CD4-positive, alpha-beta T cell treated with Interleukin-6 for 4 hours (primary cell): ENCODE measurements around the gene SLC17A7.

ENCODE experiments used
- DNase-seq: peaks from one replicate; pipeline ENCODE4 v3.0.0-alpha.2; 2020; ENCODE audit warnings: mixed read lengths

The SLC17A7 gene

GRCh38 chr19:49425922-49426592, 15.3 kb downstream of the SLC17A7 start:
- peak; percentile 24 for DNase-seq

GRCh38 chr19:49425178-49425577, 16.1 kb downstream of the SLC17A7 start, which contains the start of gene GFY:
Gene GFY (plus strand): TSS chr19:49425388. CDS start chr19:49426431, 1,043 bp downstream.
- no peak for DNase-seq

DNA sequence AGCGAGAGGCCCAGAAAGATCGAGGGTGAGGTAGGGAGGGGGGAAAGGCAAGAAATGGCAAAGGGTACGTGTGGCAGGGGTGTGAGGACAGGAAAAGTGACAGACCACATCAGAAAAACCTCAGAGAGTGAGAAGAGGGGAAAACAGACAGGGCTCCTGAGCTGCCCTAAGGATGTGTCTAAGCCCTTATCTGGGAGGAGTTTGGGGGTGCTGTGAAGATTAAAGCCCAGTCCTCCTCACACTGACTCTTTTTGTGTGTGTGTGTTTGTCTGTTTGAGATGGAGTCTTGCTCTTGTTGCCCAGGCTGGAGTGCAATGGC, 17.4 kb downstream of the SLC17A7 start:
- peak; percentile 18 for DNase-seq

DNA sequence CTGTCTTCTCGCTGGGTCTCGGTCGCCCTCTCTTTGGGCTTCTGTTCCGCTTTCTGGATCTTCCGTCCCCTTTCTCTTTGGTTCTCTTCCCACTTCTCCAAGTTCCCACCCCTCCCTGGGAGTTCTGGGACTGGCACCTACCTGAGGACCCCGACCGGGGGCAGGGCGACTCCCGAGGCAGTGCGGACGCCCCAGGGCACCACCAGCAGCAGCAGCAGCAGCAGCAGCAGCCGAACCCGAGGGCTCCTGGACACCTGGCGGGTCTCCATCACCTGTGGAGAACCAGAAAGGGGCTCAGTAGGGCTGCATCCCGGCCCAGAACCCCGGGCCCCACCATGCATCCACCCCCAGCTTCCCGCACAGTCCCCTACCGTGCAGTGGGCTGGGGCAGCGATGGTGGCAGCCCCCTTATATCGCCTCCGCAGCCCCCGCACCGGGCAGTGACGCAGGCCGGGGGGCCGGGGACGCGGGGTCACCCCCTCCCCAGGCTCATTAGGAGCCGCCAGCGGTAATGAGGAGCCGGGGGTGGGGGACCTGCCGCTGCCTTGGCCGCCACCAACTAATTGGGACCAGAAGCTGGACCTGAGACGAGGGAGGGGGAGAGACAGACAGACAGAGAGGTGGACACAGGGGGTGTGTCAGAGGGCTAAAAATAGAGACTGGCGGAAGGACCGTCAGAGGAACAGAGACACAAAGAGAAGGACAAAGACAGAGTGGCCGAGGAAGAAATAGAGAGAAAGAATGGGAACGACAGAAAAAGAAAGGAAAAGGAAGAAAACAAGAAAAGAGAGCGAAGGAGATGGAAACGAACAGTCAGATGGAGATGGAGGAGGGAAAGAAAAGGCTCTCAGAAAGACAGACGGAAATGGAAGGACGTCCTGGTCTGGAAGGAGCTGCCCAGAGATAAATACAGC, 18.0 kb downstream of the SLC17A7 start, which contains the start of gene PTH2:
Gene PTH2 (minus strand): TSS at position 371 of the 914 bp plus-strand sequence. CDS start 102 bp downstream, at position 269.
- DNase-seq, result no peak

DNA sequence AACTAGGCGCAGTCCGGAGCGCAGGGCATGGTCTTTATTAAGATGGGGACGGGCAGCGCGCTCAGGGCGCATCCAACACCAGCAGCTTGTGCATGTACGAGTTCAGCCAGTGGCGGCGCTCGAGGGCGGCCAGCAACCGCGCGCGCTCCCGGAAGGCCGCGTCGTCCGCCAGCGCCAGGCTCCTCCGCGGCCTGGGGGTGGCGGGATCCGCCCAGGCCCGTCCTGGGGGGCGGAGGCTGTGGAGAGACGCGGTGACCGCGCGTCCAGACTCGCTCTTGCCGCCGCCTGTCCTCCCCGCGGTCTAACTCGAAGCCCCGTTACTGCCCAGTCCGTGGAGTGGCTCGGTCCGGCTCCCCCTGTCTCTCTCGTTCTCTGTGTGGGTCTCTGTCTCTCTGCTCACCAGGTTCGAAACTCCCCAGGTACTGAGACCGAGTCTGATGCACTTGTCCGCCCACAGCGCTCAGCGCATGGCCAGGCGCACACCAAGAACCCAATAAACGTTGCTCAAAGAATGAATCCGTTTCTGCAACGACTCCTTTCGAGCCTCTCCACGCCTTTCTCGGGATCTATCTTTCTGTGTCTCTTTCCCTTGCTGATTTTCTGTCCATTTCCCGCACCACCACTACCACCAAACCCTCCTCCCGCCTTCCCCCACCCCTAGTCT, 18.8 kb downstream of the SLC17A7 start:
- DNase-seq, result peak; percentile 58

GRCh38 chr19:49421878-49422202, 19.5 kb downstream of the SLC17A7 start:
- DNase-seq, result no peak

- peak; percentile 55 for DNase-seq
Measured at GRCh38 chr19:49421039-49421877, 20.1 kb downstream of the SLC17A7 start.

DNA sequence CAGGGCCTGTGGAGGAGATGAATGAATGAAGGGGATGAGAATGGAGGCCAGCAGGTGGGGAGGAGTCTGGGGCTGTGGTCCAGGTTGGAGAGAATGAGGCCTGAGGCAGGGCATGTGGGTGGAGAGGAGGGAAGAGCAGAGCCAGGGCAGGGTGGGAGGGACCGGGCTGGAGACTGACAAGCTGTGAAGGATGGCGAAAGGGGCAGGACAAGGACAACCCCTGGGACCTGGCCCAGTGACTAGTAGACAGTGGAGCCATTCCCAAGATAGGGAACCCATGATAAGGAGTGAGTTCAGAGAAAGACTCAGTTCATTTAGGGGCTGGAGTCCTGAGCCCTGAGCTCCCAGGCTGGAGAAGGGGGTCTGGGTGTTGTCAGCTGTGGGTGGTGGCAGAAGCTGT, 21.1 kb downstream of the SLC17A7 start:
- no peak for DNase-seq

GRCh38 chr19:49419173-49419572, 22.2 kb downstream of the SLC17A7 start:
- DNase-seq, result no peak

DNA sequence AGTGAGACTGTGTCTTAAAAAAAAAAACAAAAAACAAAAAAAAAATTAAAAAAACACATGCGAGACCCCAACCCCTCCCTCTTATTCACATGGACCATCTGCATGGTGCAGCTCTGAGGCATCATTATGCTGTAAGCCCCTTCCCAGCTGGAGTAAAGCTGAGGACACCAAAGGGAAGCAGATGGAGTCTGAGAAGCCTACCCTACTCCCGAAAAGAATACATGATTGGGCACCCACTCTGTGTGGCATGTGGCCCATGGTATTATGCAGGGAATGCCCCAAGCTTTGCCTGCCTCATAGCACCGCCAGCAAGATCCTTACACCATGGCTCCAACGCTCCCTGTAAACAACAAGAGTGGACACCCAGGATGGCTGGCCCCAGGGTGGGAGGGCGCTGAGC, 22.8 kb downstream of the SLC17A7 start:
- DNase-seq, result no peak

DNA sequence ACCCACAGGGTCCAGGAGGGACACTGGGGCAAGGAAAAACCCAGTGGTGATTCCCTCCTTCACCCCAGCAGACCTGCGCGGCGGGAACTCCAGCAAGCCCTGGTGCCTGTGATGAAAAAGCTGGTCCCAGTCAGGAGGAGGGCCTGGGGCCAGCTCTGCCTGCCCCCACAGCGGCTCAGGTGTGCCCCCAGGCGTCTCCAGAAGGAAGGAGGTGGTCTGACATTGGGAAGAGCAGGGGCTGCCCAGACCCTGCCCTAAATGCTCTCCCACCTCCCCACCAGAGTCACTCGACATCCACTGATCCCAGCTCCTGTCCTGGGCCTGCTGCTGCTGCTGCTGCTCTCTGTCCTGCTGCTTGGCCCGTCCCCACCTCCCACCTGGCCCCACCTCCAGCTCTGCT, 24.2 kb downstream of the SLC17A7 start:
- DNase-seq, result no peak

DNA sequence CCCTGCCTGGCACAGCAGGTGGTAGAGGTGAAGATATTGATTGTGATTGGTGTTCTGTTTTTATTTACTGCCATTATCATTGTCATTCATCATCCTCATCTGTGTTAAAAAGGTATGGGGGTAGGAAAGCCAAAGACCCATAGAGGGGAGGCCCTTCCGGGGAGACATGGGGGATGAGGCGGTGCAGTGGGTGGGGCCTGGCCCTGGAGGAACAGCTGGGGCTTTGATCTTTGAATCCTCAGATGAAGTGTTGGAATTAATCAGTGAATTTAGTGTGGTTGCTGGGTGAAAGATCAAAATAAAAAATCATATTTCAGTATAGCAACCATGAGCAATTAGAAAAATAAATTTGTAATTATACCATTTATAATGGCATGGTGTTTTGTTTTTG, 25.5 kb downstream of the SLC17A7 start:
- no peak for DNase-seq

- no peak for DNase-seq
Measured at GRCh38 chr19:49415102-49415809, 26.1 kb downstream of the SLC17A7 start.

DNA sequence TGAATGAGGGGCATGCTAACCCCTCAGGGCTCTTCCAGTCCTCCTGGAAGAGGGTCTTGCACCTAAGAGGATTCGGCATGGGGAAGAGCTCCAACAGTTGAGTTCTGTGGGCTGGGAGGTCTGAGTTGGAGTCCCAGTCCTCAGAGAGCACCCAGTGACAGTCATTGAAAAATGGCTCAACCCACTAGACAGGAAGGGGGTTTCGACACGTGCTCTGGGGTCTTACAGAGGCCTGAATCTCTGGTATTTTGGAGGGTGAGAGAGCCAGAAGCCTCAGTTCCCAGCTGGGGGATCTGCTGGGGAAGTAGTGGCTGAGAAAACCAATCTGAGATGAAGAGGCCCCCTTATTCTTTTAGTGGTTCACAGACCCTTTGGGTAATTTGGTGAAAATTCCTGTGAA, 27.1 kb downstream of the SLC17A7 start:
- DNase-seq, result no peak

- DNase-seq, result no peak
Measured at GRCh38 chr19:49413348-49413747, 28.0 kb downstream of the SLC17A7 start.

- no peak for DNase-seq
Measured at GRCh38 chr19:49411681-49412326, 29.5 kb downstream of the SLC17A7 start.

DNA sequence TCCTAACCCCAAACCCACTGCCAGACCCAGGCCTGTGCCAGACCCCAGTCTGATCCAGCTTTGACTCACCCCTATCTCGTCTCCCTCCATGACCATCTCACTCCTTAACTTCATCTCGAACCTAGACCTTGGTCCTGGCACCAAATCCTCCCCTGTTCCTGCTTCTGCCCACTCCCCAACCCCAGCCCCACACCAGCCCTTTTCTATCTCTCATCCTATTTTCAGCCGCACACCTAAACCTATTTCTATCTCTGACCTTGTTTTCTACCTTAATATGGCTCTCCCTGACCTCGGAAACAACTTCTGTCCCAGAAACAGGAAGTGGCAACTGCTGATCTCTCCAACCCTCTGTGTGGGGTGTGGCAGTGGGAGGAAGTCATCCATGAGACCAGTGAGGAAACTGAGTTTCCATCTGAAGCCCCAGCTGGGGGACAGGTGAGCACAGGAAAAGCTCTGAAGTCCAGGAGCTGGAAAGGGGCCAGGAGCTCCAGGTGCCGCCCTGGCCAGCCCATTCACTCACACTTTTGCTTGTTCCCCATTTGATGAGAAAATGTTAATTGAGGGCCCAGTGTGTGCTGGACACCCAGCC, 31.8 kb downstream of the SLC17A7 start:
- peak; percentile 41 for DNase-seq

DNA sequence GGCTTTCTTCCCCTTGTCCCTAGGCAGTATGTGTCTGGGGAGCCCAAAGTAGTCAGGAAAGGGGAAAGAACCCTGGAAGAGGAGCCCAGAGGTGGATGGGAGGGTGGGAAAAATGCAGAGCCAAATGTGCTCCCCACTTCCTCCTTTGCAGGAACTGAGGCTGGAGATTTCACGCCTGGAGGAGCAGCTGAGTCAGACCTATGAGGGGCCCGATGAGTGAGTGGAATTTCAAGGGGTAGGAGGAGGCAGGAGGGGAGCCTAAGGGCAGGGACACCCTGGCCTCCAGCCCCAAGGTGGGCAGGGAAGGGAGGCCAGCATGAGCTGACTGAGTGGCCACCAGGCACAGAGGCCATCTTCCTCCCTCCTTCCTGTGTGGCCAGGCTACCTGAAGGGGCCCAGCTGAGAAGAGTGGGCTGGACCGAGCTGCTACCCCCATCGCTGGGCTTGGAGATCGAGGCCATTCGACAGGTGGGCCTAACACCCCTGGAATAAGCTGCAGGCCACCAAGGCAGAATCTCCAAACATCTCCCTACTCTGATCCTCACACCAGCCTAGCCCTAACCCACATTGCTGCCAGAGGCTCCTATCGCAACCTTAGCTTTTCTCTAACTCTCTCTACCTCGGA, 32.4 kb downstream of the SLC17A7 start:
- DNase-seq, result no peak

DNA sequence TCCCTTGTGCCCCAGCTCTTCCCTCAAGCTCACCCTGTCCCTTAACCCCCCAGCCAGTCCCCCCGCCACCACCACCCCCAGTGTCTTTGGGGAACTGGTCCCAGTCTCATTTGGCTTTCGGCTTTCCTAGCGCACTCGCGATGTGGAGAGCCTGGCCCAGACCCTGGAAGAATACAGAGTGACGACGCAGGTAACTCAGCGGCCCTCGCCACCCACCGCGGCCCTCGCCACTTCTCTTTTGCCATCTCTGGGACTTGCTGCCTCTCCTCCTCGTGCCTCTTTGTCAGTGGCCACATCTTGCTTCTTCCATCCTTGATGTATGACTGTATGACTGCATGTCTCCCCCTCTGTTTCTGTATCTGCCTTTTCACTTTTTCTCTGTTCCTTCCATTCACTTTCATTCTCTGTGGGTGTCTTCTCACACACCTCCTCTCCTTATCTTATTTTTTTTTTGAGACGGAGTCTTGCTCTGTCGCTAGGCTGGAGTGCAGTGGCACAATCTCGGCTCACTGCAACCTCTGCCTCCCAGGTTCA, 33.8 kb downstream of the SLC17A7 start:
- DNase-seq, result no peak

GRCh38 chr19:49407079-49407478, 34.2 kb downstream of the SLC17A7 start:
- DNase-seq, result no peak
